ENCODE results near the gene TAS2R41.

The TAS2R41 gene

GRCh38 chr7:143493751-143494150 lies 16.1 kb downstream of the TAS2R41 start:
- DNase-seq (ENCODE audit: low read depth): no peak

GRCh38 chr7:143494622-143495021 lies 16.9 kb downstream of the TAS2R41 start:
- DNase-seq (ENCODE audit: low read depth): no peak

GRCh38 chr7:143495851-143496250 lies 18.2 kb downstream of the TAS2R41 start:
- DNase-seq (ENCODE audit: low read depth): no peak

GRCh38 chr7:143496263-143496662 lies 18.6 kb downstream of the TAS2R41 start:
- DNase-seq (ENCODE audit: low read depth): no peak

GRCh38 chr7:143497008-143497795 lies 19.5 kb downstream of the TAS2R41 start:
- DNase-seq (ENCODE audit: low read depth): no peak

- no peak for DNase-seq (ENCODE audit: low read depth)
Measured at GRCh38 chr7:143499246-143499645, 21.6 kb downstream of the TAS2R41 start.

- no peak for DNase-seq (ENCODE audit: low read depth)
Measured at GRCh38 chr7:143499743-143500348, 22.2 kb downstream of the TAS2R41 start.

- no peak for DNase-seq (ENCODE audit: low read depth)
Measured at GRCh38 chr7:143503261-143503660, 25.6 kb downstream of the TAS2R41 start.

GRCh38 chr7:143504215-143504936 lies 26.7 kb downstream of the TAS2R41 start:
- no peak for DNase-seq (ENCODE audit: low read depth)

GRCh38 chr7:143504937-143505297 lies 27.2 kb downstream of the TAS2R41 start:
- DNase-seq (ENCODE audit: low read depth): no peak

- no peak for DNase-seq (ENCODE audit: low read depth)
Measured at GRCh38 chr7:143505838-143506237, 28.2 kb downstream of the TAS2R41 start.

GRCh38 chr7:143507094-143507518 lies 29.4 kb downstream of the TAS2R41 start:
- no peak for DNase-seq (ENCODE audit: low read depth)

- DNase-seq (ENCODE audit: low read depth): no peak
Measured at GRCh38 chr7:143507534-143508055, 29.9 kb downstream of the TAS2R41 start.

- DNase-seq (ENCODE audit: low read depth): no peak
Measured at GRCh38 chr7:143510854-143511592, 33.4 kb downstream of the TAS2R41 start.

GRCh38 chr7:143511593-143512047 lies 33.9 kb downstream of the TAS2R41 start:
- no peak for DNase-seq (ENCODE audit: low read depth)

- DNase-seq (ENCODE audit: low read depth): no peak
Measured at GRCh38 chr7:143512488-143513340, 35.0 kb downstream of the TAS2R41 start.

GRCh38 chr7:143514487-143514886 lies 36.8 kb downstream of the TAS2R41 start:
- DNase-seq (ENCODE audit: low read depth): no peak

GRCh38 chr7:143514995-143515735 lies 37.5 kb downstream of the TAS2R41 start:
- DNase-seq (ENCODE audit: low read depth): no peak

- DNase-seq (ENCODE audit: low read depth): no peak
Measured at GRCh38 chr7:143516981-143517380, 39.3 kb downstream of the TAS2R41 start.

- no peak for DNase-seq (ENCODE audit: low read depth)
Measured at GRCh38 chr7:143518521-143518920, 40.8 kb downstream of the TAS2R41 start.
